GM11168 (cell line): ENCODE results near the gene INPP4A.

Experiments used
- in situ Hi-C: fragments of 300-500 bp; cut with MboI; formaldehyde crosslinking; loops from one replicate; pipeline ENCODE4 v1.12.0; 2022; ENCODE audit warnings: low sequenced_read_pairs; ENCODE audit not compliant: unreplicated experiment

INPP4A gene

DNA sequence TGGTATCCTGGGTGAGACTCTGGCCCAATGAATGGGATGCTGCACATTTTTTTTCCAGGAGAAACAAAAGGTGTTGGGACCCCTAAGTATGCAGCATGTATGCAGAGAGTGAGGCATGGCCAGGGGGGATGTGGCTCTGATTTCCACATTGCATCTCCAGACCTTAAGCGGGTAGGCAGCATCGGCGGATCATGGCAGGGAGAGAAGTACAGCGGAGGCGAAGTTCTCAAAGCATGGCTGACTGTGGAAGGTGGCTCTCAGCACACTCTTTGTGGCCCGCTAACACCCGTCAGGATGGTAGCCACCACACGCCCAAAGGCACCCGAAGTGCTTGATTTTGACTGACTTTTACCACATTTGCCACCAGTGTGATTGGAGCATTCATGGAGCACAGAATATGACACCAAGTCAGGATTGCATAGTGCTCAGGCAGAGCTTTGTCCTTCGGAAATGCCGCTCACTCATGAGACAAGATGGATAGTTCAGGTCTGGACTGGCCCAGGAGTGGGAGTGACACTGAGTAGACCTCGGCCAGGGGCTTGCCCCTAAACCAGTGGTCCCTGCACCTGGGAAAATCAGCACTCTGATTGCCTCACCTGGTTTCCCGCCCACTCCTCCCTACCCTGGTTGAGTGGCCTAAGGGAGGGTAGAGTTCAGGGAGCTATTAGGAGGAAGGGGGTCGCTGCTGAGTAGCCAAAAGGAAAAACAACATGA lies 14.2 kb downstream of the INPP4A start:
- in situ Hi-C loops: no loop called here

GRCh38 chr2:98459496-98460175 lies 15.0 kb downstream of the INPP4A start:
- in situ Hi-C loops: no loop called here

GRCh38 chr2:98460573-98461497 lies 16.2 kb downstream of the INPP4A start:
- in situ Hi-C loops: no loop called here

GRCh38 chr2:98461498-98462049 lies 16.9 kb downstream of the INPP4A start:
- in situ Hi-C loops: no loop called here

GRCh38 chr2:98463081-98463481 lies 18.4 kb downstream of the INPP4A start:
- in situ Hi-C loops: no loop called here

GRCh38 chr2:98463551-98463971 lies 18.9 kb downstream of the INPP4A start:
- in situ Hi-C loops: no loop called here

DNA sequence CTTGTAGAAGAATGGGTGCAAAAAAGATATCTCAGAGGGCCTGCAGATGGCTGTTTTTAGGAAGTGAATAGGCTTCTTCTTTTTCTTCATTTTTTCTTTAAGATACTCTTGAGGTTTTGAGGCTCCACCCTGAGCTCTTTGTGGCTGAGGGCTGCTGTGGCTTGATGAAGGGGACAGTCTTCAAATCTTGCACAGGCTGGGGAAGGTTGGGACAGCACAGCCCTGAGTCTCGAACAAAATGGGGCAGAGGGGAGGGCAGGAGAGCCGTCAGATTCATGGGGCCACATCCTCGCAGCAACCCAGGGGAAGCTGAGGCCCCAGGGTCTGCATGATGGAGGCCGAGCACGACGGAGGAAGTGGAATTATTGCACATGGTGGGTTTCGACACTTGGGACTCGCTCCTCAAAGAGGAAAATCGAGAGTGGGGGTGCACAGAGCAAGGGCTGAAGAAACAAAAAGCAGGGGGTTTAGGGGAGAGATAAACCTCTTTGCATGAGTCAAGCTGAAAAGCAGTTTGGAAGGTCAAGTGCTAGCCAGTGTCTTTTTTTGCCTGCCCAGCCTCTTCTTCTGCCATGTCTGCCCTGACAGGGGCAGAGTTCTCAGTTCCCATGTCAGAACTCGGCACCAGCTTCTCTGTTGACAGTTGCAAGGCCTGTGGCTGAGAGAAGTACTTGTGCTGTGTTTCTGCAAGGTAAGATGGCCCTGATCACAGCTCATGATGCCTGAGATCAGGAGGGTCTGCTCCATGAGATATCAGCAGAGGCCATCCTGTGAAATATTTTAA lies 19.5 kb downstream of the INPP4A start:
- in situ Hi-C loops: no loop called here

DNA sequence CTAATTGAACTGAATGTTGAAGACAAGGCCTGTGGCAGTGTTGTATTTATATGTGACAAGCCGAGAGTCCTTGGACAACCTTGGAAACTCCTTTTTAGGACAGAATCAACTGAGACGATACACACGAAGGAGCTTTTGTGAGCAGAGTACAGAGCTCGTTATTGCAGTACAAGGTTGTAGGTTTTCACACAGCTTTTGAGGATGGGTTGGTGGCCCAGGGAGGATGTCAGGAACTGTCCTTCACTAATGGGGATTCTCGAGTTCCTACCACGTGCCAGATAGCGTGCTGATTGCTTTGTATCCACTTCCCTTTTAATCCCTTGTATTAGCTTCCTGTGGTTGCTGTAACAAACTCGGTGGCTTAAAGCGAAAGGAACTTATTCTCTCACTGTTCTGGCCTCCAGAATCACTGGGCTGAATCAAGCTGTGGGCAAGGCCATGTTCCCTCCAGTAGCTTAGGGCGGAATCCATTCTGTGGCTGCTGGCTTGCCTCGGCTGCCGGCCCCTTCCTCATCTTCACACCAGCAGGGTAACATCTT lies 20.2 kb downstream of the INPP4A start:
- in situ Hi-C loops: no loop called here

DNA sequence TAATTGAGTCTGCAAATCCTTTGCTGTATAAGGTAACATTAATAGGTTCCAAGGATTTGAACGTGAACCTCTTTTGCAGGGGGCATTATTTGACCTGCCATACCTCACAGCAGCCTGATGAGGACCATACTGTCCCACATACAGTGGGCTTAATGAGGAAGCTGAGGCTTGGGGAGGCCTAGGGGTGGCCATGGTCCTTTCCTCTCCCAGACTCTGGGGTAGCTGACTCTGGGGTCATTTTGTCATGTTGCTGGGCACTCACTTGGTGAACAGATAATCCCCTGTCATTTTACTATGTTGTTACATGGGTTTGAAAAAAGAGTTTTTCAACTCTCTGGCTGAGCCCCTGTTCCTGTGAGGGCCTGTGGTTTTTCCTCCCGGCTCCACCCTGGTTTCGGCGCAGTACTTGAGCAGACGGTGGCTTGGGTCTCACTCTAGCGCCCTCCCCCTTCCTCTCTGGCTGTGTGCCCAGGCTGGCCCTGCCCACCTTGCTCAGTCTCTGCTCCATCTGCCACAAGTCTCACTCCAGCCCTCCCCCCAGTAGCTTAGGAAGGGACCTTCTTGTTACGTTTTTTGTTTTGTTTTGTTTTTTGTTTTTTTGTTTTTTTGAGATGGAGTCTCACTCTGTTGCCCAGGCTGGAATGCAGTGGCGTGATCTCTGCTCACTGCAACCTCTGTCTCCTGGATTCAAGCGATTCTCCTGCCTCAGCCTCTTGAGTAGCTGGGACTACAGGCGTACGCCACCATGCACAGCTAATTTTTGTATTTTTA lies 21.0 kb downstream of the INPP4A start:
- in situ Hi-C loops: no loop called here

DNA sequence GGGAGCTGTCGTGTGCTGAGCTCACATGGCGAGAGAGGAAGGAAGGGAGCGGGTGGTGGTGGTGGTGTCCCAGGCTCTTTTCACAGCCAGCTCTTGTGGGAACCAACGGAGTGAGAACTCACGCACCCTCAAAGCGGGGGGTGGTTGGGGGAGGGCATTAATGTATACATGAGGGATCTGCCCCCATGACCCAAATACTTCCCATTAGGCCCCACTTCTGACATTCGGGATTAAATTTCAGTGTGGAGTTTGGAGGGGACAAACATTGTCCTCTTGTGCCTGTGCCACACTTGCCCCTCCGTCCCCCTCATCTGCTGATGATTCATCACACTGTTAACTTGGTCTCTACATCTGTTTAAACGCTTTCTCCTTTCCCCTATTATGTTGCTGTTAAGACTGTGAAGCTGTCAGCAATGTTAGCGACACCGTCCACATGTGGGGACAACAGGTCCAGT lies 22.5 kb downstream of the INPP4A start:
- in situ Hi-C loops: no loop called here

DNA sequence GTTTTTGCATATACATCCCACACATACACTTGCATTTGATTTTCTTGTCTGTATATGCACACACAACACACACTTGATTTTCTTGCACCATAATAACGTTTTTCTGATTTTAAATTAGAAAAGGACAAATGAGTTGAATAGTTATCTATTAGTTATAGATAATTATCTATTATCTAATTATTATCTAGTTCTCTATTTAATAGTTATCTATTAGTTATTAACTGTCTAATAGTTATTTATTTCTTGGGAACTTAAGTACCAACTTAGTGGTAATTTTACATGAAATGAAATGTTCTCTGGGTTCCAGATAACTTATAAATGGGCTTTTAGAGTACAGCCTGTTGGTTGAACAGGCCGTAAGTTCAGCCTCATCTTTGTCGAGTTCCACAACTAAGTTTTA lies 23.0 kb downstream of the INPP4A start:
- in situ Hi-C loops: no loop called here

- in situ Hi-C loops: no loop called here
Observed at GRCh38 chr2:98468621-98469236, 24.1 kb downstream of the INPP4A start.

GRCh38 chr2:98469862-98470544 lies 25.3 kb downstream of the INPP4A start:
- in situ Hi-C loops: no loop called here

- in situ Hi-C loops: no loop called here
Observed at GRCh38 chr2:98470851-98471255, 26.2 kb downstream of the INPP4A start.

- in situ Hi-C loops: no loop called here
Observed at GRCh38 chr2:98471402-98472131, 26.9 kb downstream of the INPP4A start.

- in situ Hi-C loops: no loop called here
Observed at GRCh38 chr2:98472132-98472650, 27.5 kb downstream of the INPP4A start.
